Fibroblast of the aortic adventitia (primary cell): Measurements from ENCODE around the gene PHPT1. TPM values are rescaled to one million over a fixed set of nuclear protein-coding genes. Genes with fewer than 3 reads are reported as not detected.
"Not testable (repeated sequence)": the region's sequence is repeated elsewhere in the genome, so short reads cannot be mapped to it uniquely, and the experiment has no call there.

ENCODE experiments used
- DNase-seq: peaks from one replicate; pipeline ENCODE4 v3.0.0-alpha.2; 2010; ENCODE audit warnings: low read depth
- H3K4me3 ChIP-seq: 2 replicates; pipeline ENCODE4 v1.5.1; 2011; ENCODE audit warnings: low read depth, mild to moderate bottlenecking, control low read depth, low read length, moderate library complexity
- CTCF ChIP-seq: IDR thresholded peaks from 2 replicates; pipeline ENCODE4 v1.5.1; 2011; ENCODE audit warnings: mild to moderate bottlenecking, low read length, control low read depth, inconsistent platforms; ENCODE audit not compliant: insufficient read depth
- total RNA-seq: library from RNA; depleted of rRNA; stranded (reverse); fragments of >200 nt; gene quantifications from 2 replicates; pipeline ENCODE4 v1.2.3, GENCODE V29; 2012; ENCODE audit warnings: low replicate concordance

The PHPT1 gene
- total RNA-seq, 1 donor: 83.2 TPM

- DNase-seq: no peak
- no peak overlapping the region for H3K4me3 ChIP-seq
- no peak for TF ChIP-seq CTCF
These were observed 12.8 kb downstream of the PHPT1 start for GRCh38 chr9:136861874-136862457.

- H3K4me3 ChIP-seq: no peak overlapping the region
- no peak for DNase-seq
- no peak for TF ChIP-seq CTCF
These were observed 13.8 kb downstream of the PHPT1 start for GRCh38 chr9:136862849-136863622.

- no peak for TF ChIP-seq CTCF
- H3K4me3 ChIP-seq: no peak overlapping the region
- DNase-seq: no peak
These were observed 14.5 kb downstream of the PHPT1 start for GRCh38 chr9:136863623-136864273.

GRCh38 chr9:136865041-136865767, 16.0 kb downstream of the PHPT1 start:
- DNase-seq: no peak
- no peak for TF ChIP-seq CTCF
- H3K4me3 ChIP-seq: peak overlapping the region; percentile 89

GRCh38 chr9:136865768-136866103, 16.5 kb downstream of the PHPT1 start:
- peak overlapping the region; percentile 89 for H3K4me3 ChIP-seq
- TF ChIP-seq CTCF: no peak
- no peak for DNase-seq

GRCh38 chr9:136866898-136867421, 17.8 kb downstream of the PHPT1 start:
- DNase-seq: not testable (repeated sequence)
- peak overlapping the region; percentile 89 for H3K4me3 ChIP-seq

GRCh38 chr9:136867480-136867879, 18.3 kb downstream of the PHPT1 start:
- no peak overlapping the region for H3K4me3 ChIP-seq
- no peak for DNase-seq
- no peak for TF ChIP-seq CTCF
